A673 (cell line): ENCODE measurements around the gene MDH1B. TPM values are rescaled to one million over a fixed set of nuclear protein-coding genes. Genes with fewer than 3 reads are reported as not detected.
"Not testable (repeated sequence)": the region's sequence is repeated elsewhere in the genome, so short reads cannot be mapped to it uniquely, and the experiment has no call there.

Source experiments
- BruUV-seq: library from RNA; stranded (reverse); fragments of 400-500 nt; replicated peaks from 2 replicates; lab custom pipeline; 2021; lab: Mats Ljungman, UMichigan
- CTCF ChIA-PET: fragments of 300-600 bp; sonication (Branson Sonifier 250); formaldehyde crosslinking; loops from one replicate; lab custom pipeline; 2022; ENCODE audit warnings: antibody characterized with exemption; lab: Charles Lee
- POLR2A ChIA-PET: fragments of 300-600 bp; sonication (Branson Sonifier 250); formaldehyde crosslinking; loops from one replicate; lab custom pipeline; 2022; ENCODE audit warnings: antibody characterized with exemption; ENCODE audit not compliant: low non-redundant PET; lab: Charles Lee
- DNase-seq: peaks from one replicate; pipeline ENCODE4 v3.0.0-alpha.2; 2015; ENCODE audit warnings: low spot score
- H3K27ac ChIP-seq: fragments of 200-600 bp; sonication (generic); 2 replicates; pipeline ENCODE4 v1.5.1; 2016; ENCODE audit warnings: mixed run types, low read depth, mild to moderate bottlenecking, mixed read lengths, antibody characterized with exemption, low read length; ENCODE audit not compliant: poor library complexity, severe bottlenecking
- H3K27me3 ChIP-seq: fragments of 200-600 bp; sonication (generic); replicated peaks from 2 replicates; pipeline ENCODE4 v1.6.1; 2017; ENCODE audit warnings: mixed run types, low read depth, mild to moderate bottlenecking, mixed read lengths, antibody characterized with exemption, low read length; ENCODE audit not compliant: insufficient read depth, poor library complexity
- H3K36me3 ChIP-seq: fragments of 200-600 bp; sonication (generic); 2 replicates; pipeline ENCODE4 v1.6.1; 2016; ENCODE audit warnings: mixed run types, mild to moderate bottlenecking, mixed read lengths, antibody characterized with exemption, low read length; ENCODE audit not compliant: insufficient read depth, poor library complexity, severe bottlenecking
- H3K4me1 ChIP-seq: fragments of 200-600 bp; sonication (generic); 2 replicates; pipeline ENCODE4 v1.6.1; 2017; ENCODE audit warnings: mixed run types, mild to moderate bottlenecking, mixed read lengths, antibody characterized with exemption, low read length; ENCODE audit not compliant: insufficient read depth, poor library complexity, severe bottlenecking
- H3K4me3 ChIP-seq: fragments of 200-600 bp; sonication (generic); 2 replicates; pipeline ENCODE4 v1.5.1; 2016; ENCODE audit warnings: low read depth, mixed run types, mild to moderate bottlenecking, mixed read lengths, low read length; ENCODE audit not compliant: poor library complexity, severe bottlenecking
- H3K9me3 ChIP-seq: fragments of 200-600 bp; sonication (generic); 2 replicates; pipeline ENCODE4 v1.6.1; 2016; ENCODE audit warnings: mixed run types, low read depth, mild to moderate bottlenecking, mixed read lengths, antibody characterized with exemption, low read length; ENCODE audit not compliant: poor library complexity, severe bottlenecking
- CTCF ChIP-seq: fragments of 300-800, 200-600 bp; sonication (generic); conservative IDR thresholded peaks from 2 replicates; pipeline ENCODE4 v1.5.1; 2017; ENCODE audit warnings: low read depth, mild to moderate bottlenecking, antibody characterized with exemption, low read length, moderate library complexity, mixed read lengths
- EZH2 ChIP-seq: fragments of 200-600 bp; sonication (generic); IDR thresholded peaks from 2 replicates; pipeline ENCODE4 v1.6.1; 2017; ENCODE audit warnings: borderline replicate concordance, low read depth, mild to moderate bottlenecking, mixed read lengths, antibody characterized with exemption, low read length; ENCODE audit not compliant: poor library complexity, severe bottlenecking
- intact Hi-C: fragments of 100-400 bp; cut with micrococcal nuclease; formaldehyde crosslinking; loops from one replicate; pipeline ENCODE4 v1.10.0; 2022; ENCODE audit not compliant: unreplicated experiment
- total RNA-seq: library from RNA; stranded (reverse); gene quantifications from 2 replicates; pipeline ENCODE4 v1.2.3, GENCODE V29; 2021

MDH1B gene
- total RNA-seq, 1 experiment from 2014 or later, result 0.86 TPM

- Histone ChIP-seq H3K27me3 (peaks cover 3% of the 10 kb centered on the region), H3K4me1 (no peaks in the 10 kb centered on the region), H3K27ac (no peak overlapping the region), H3K9me3 (no peaks in the 10 kb centered on the region), H3K4me3 (no peak overlapping the region), H3K36me3 (no peaks in the 10 kb centered on the region)
- no TSS peak for BruUV-seq
- DNase-seq, result no peak
- TF ChIP-seq CTCF (no peak), EZH2 (no peak)
- CTCF ChIA-PET, result interaction anchor here (0.6 kb wide), 1 partner anchor 246 kb away, joined by 4 read pairs; no protein-coding TSS in a partner anchor
- intact Hi-C loops, result no loop called here
- POLR2A ChIA-PET, result no interaction called here
Observed at GRCh38 chr2:206716623-206717022, 48.5 kb downstream of the MDH1B start.

GRCh38 chr2:206715183-206715582 is 49.9 kb downstream of the MDH1B start:
- H3K36me3 ChIP-seq, H3K27me3 ChIP-seq, intact Hi-C loops, BruUV-seq, CTCF ChIA-PET, H3K27ac ChIP-seq, H3K4me1 ChIP-seq, H3K4me3 ChIP-seq, DNase-seq, H3K9me3 ChIP-seq, POLR2A ChIA-PET: not testable (repeated sequence)

- BruUV-seq, result no TSS peak
- no peaks in the 10 kb centered on the region for H3K36me3 ChIP-seq
- TF ChIP-seq CTCF, result no peak
- TF ChIP-seq EZH2, result no peak
- no peaks in the 10 kb centered on the region for H3K9me3 ChIP-seq
- ChIA-PET CTCF (no interaction called here), POLR2A (no interaction called here)
- H3K4me3 ChIP-seq, result no peak overlapping the region
- H3K4me1 ChIP-seq, result no peaks in the 10 kb centered on the region
- intact Hi-C loops, result no loop called here
- peaks cover 7% of the 10 kb centered on the region for H3K27me3 ChIP-seq
- no peak for DNase-seq
- H3K27ac ChIP-seq, result no peak overlapping the region
Observed at GRCh38 chr2:206713746-206714145, 51.4 kb downstream of the MDH1B start.

GRCh38 chr2:206708286-206708685 is 56.8 kb downstream of the MDH1B start:
- ChIA-PET CTCF (no interaction called here), POLR2A (no interaction called here)
- H3K4me3 ChIP-seq, result no peak overlapping the region
- TF ChIP-seq CTCF (no peak), EZH2 (no peak)
- BruUV-seq, result no TSS peak
- no peak for DNase-seq
- intact Hi-C loops, result no loop called here
- no peak overlapping the region for H3K27ac ChIP-seq
- H3K36me3 ChIP-seq, result no peaks in the 10 kb centered on the region
- H3K9me3 ChIP-seq, result no peaks in the 10 kb centered on the region
- H3K4me1 ChIP-seq, result no peaks in the 10 kb centered on the region
- peaks cover 51% of the 10 kb centered on the region for H3K27me3 ChIP-seq
